Measurements from ENCODE around the gene CHAT. TPM values are rescaled to one million over a fixed set of nuclear protein-coding genes. Genes with fewer than 3 reads are reported as not detected.

The CHAT gene
- polyA plus RNA-seq, 1 donor (not counting 4 experiments of a cell fraction or from before 2014, with no cell fraction given): not detected

DNA sequence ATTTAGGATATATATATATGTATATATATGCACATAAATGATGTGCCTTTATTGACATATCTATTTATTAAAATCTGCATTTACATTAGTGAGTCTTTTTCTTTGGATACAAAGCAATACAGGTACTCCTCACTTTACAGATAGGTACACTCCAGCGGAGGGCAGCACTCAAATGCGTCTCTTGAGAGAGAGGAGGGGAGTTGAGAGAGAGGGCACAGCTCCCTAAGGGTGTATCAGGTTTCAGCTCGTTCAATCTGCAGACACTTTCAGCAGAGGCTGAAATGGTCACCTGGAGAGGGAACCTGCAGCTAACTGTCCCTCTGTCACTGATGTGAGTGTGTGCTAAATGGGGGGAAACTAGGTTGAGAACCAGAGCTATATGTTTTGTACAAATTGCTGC, 87.2 kb downstream of the CHAT start:
- no peak overlapping the region for H3K4me2 ChIP-seq (ENCODE audit: control insufficient read depth, extremely low read depth, insufficient read depth, low read depth, low read length)
- H2AFZ ChIP-seq (ENCODE audit: control insufficient read depth, low read length): no peak overlapping the region
- FAIRE-seq: no peak
- H3K4me1 ChIP-seq (ENCODE audit: control insufficient read depth, extremely low read depth, insufficient read depth, low read length): no peaks in the 10 kb centered on the region
- TF ChIP-seq EZH2 (IDR thresholded peaks at IDR 0.05; ENCODE audit: low read length): no peak
- TF ChIP-seq, protein P1, sequence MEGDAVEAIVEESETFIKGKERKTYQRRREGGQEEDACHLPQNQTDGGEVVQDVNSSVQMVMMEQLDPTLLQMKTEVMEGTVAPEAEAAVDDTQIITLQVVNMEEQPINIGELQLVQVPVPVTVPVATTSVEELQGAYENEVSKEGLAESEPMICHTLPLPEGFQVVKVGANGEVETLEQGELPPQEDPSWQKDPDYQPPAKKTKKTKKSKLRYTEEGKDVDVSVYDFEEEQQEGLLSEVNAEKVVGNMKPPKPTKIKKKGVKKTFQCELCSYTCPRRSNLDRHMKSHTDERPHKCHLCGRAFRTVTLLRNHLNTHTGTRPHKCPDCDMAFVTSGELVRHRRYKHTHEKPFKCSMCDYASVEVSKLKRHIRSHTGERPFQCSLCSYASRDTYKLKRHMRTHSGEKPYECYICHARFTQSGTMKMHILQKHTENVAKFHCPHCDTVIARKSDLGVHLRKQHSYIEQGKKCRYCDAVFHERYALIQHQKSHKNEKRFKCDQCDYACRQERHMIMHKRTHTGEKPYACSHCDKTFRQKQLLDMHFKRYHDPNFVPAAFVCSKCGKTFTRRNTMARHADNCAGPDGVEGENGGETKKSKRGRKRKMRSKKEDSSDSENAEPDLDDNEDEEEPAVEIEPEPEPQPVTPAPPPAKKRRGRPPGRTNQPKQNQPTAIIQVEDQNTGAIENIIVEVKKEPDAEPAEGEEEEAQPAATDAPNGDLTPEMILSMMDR (optimal IDR thresholded peaks at IDR 0.05 in 1 of 3, IDR thresholded peaks at IDR 0.05 in 1 of 3, conservative IDR thresholded peaks at IDR 0.05 in 1 of 3; ENCODE audit: extremely low read depth in 1 of 3, insufficient read depth in 2 of 3, low read length in 3 of 3): no peak
- no peak for DNase-seq (ENCODE audit: low read depth, low spot score)
- peaks cover 19% of the 10 kb centered on the region for H3K27me3 ChIP-seq (ENCODE audit: control insufficient read depth, extremely low read depth, insufficient read depth, low read length)
- H3K9ac ChIP-seq (ENCODE audit: control insufficient read depth, extremely low read depth, insufficient read depth, low read length): no peak overlapping the region
- H4K20me1 ChIP-seq (ENCODE audit: control insufficient read depth, extremely low read depth, insufficient read depth, low read length): no peaks in the 10 kb centered on the region
- H3K4me3 ChIP-seq (ENCODE audit: control insufficient read depth in 2 of 3, extremely low read depth in 1 of 3, insufficient read depth in 2 of 3, low read depth in 1 of 3, low read length in 3 of 3): no peak overlapping the region
- H3K9me3 ChIP-seq (ENCODE audit: control insufficient read depth, low read depth, low read length): no peaks in the 10 kb centered on the region
- H3K27ac ChIP-seq (ENCODE audit: control insufficient read depth, insufficient read depth, low read length): no peak overlapping the region
- no peaks in the 10 kb centered on the region for H3K9me1 ChIP-seq (ENCODE audit: control insufficient read depth, extremely low read depth, insufficient read depth, low read length)
- H3K79me2 ChIP-seq (ENCODE audit: control insufficient read depth, insufficient read depth, low read length): no peaks in the 10 kb centered on the region
- no peaks in the 10 kb centered on the region for H3K36me3 ChIP-seq (ENCODE audit: control insufficient read depth in 2 of 2, extremely low read depth in 1 of 2, insufficient read depth in 2 of 2, low read length in 2 of 2)
- dilution Hi-C loops (cut with MboI; ENCODE audit: extremely low pct_ligation_motif_present, low sequenced_read_pairs): no loop called here

DNA sequence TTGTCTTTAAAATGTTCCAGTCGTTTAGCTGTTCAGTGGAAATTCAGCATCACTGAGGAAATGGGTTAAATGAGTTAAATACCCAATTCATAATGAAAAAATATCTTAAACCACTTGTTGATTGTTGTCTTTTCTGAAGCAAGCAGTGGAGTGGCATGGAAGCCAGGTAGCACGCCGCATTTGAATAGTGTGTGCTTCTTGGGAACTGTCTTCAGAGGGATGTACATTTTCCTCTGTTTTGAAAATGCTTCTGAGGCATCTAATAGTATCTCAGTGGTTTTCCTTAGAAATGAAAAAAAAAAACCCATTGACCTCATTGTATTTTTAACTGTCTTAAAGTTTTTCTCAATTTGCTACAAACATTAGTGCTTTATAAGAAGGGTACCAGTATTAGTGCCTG, 93.7 kb downstream of the CHAT start:
- Histone ChIP-seq H3K27ac (ENCODE audit: control insufficient read depth, insufficient read depth, low read length) (no peak overlapping the region), H3K27me3 (ENCODE audit: control insufficient read depth, extremely low read depth, insufficient read depth, low read length) (peaks cover 27% of the 10 kb centered on the region), H3K4me2 (ENCODE audit: control insufficient read depth, extremely low read depth, insufficient read depth, low read depth, low read length) (no peak overlapping the region), H3K4me1 (ENCODE audit: control insufficient read depth, extremely low read depth, insufficient read depth, low read length) (no peaks in the 10 kb centered on the region), H3K4me3 (ENCODE audit: control insufficient read depth in 2 of 3, extremely low read depth in 1 of 3, insufficient read depth in 2 of 3, low read depth in 1 of 3, low read length in 3 of 3) (no peak overlapping the region), H3K36me3 (ENCODE audit: control insufficient read depth in 2 of 2, extremely low read depth in 1 of 2, insufficient read depth in 2 of 2, low read length in 2 of 2) (no peaks in the 10 kb centered on the region), H4K20me1 (ENCODE audit: control insufficient read depth, extremely low read depth, insufficient read depth, low read length) (no peaks in the 10 kb centered on the region), H3K79me2 (ENCODE audit: control insufficient read depth, insufficient read depth, low read length) (no peaks in the 10 kb centered on the region), H3K9ac (ENCODE audit: control insufficient read depth, extremely low read depth, insufficient read depth, low read length) (no peak overlapping the region), H3K9me3 (ENCODE audit: control insufficient read depth, low read depth, low read length) (no peaks in the 10 kb centered on the region), H3K9me1 (ENCODE audit: control insufficient read depth, extremely low read depth, insufficient read depth, low read length) (no peaks in the 10 kb centered on the region), H2AFZ (ENCODE audit: control insufficient read depth, low read length) (no peak overlapping the region)
- FAIRE-seq: no peak
- TF ChIP-seq, protein P1 (optimal IDR thresholded peaks at IDR 0.05 in 1 of 3, IDR thresholded peaks at IDR 0.05 in 1 of 3, conservative IDR thresholded peaks at IDR 0.05 in 1 of 3; ENCODE audit: extremely low read depth in 1 of 3, insufficient read depth in 2 of 3, low read length in 3 of 3): no peak
- no peak for TF ChIP-seq EZH2 (IDR thresholded peaks at IDR 0.05; ENCODE audit: low read length)
- dilution Hi-C loops (cut with MboI; ENCODE audit: extremely low pct_ligation_motif_present, low sequenced_read_pairs): no loop called here
- no peak for DNase-seq (ENCODE audit: low read depth, low spot score)
